Activated naive CD4-positive, alpha-beta T cell treated with anti-CD3 and anti-CD28 coated beads, Interleukin-2, amount 50 U/mL, for 72 hours (primary cell): Measurements from ENCODE around the gene PCDHA7. TPM values are rescaled to one million over a fixed set of nuclear protein-coding genes. Genes with fewer than 3 reads are reported as not detected.
"Not testable (repeated sequence)": the region's sequence is repeated elsewhere in the genome, so short reads cannot be mapped to it uniquely, and the experiment has no call there.

Source experiments
- ATAC-seq, 2 donors: fragments of 150-1000 bp; cut with Tn5 transposase; 2 replicates each; pipeline ENCODE4 v1.10.0; 2021; ENCODE audit warnings: mild to moderate bottlenecking in 2 of 2, moderate library complexity in 2 of 2
- DNase-seq, 2 donors: peaks; one replicate each; pipeline ENCODE4 v3.0.0; 2021 to 2022; ENCODE audit warnings: low spot score in 2 of 2
- H3K27ac Mint-ChIP-seq, 2 donors: one replicate each; pipeline ENCODE4 v1.8.0; 2022; ENCODE audit warnings: mild to moderate bottlenecking in 2 of 2, mixed read lengths in 2 of 2
- H3K36me3 Mint-ChIP-seq, 2 donors: one replicate each; pipeline ENCODE4 v1.8.0; 2022; ENCODE audit warnings: mixed read lengths in 2 of 2
- H3K9me3 Mint-ChIP-seq, 2 donors: one replicate each; pipeline ENCODE4 v1.8.0; 2022; ENCODE audit warnings: mixed read lengths in 2 of 2
- total RNA-seq, 2 donors: library from RNA; stranded (reverse); gene quantifications; one replicate each; pipeline ENCODE4 v1.2.3, GENCODE V29; 2022

Gene PCDHA7
- total RNA-seq, 2 donors from 2014 or later = not detected

- ATAC-seq (no peak), DNase-seq (no peak)
- H3K9me3 Mint-ChIP-seq = peaks cover 14 to 31% of the 10 kb centered on the region in 2 donors
- H3K27ac Mint-ChIP-seq = no peak overlapping the region
- peaks cover 28 to 34% of the 10 kb centered on the region in 2 donors for H3K36me3 Mint-ChIP-seq
Measured at GRCh38 chr5:140842798-140843733, 9.0 kb downstream of the PCDHA7 start.

GRCh38 chr5:140848139-140849102 is 14.4 kb downstream of the PCDHA7 start, which contains the start of gene PCDHA9:
TSS of gene PCDHA9 (plus strand) at chr5:140848382. CDS start at chr5:140848496, 114 bp downstream.
- not testable (repeated sequence) for ATAC-seq, H3K27ac Mint-ChIP-seq, DNase-seq
- Mint-ChIP-seq H3K36me3 (peaks cover 19 to 20% of the 10 kb centered on the region in 2 donors), H3K9me3 (peaks cover 0 to 14% of the 10 kb centered on the region in 2 donors)

GRCh38 chr5:140849831-140850634 is 16.0 kb downstream of the PCDHA7 start:
- Mint-ChIP-seq H3K36me3 (peaks cover 20 to 21% of the 10 kb centered on the region in 2 donors), H3K9me3 (peaks cover 0 to 14% of the 10 kb centered on the region in 2 donors)
- not testable (repeated sequence) for DNase-seq, ATAC-seq, H3K27ac Mint-ChIP-seq

- H3K36me3 Mint-ChIP-seq = peaks cover 19 to 32% of the 10 kb centered on the region in 2 donors
- peaks cover 11 to 19% of the 10 kb centered on the region in 2 donors for H3K9me3 Mint-ChIP-seq
- peak within 1 kb of the TSS in 1 of 2 donors; percentile 57 for H3K27ac Mint-ChIP-seq
- DNase-seq (no peak), ATAC-seq (no peak)
Measured at GRCh38 chr5:140855772-140856674, 22.0 kb downstream of the PCDHA7 start, which contains the start of gene PCDHA10. TSS of gene PCDHA10 (plus strand) at chr5:140855897. CDS start at chr5:140856049, 152 bp downstream.

GRCh38 chr5:140857177-140857986 is 23.3 kb downstream of the PCDHA7 start:
- Mint-ChIP-seq H3K27ac (no peak overlapping the region), H3K9me3 (peaks cover 11 to 25% of the 10 kb centered on the region in 2 donors), H3K36me3 (peaks cover 33 to 38% of the 10 kb centered on the region in 2 donors)
- DNase-seq = no peak
- no peak for ATAC-seq

- Mint-ChIP-seq H3K36me3 (peaks cover 36 to 43% of the 10 kb centered on the region in 2 donors), H3K27ac (no peak overlapping the region), H3K9me3 (peaks cover 11 to 30% of the 10 kb centered on the region in 2 donors)
- DNase-seq (no peak), ATAC-seq (no peak)
Measured at GRCh38 chr5:140857987-140858240, 23.8 kb downstream of the PCDHA7 start.

GRCh38 chr5:140862441-140863295 is 28.6 kb downstream of the PCDHA7 start:
- Mint-ChIP-seq H3K9me3 (peaks cover 3 to 11% of the 10 kb centered on the region in 2 donors), H3K36me3 (peaks cover 22 to 24% of the 10 kb centered on the region in 2 donors), H3K27ac (no peak overlapping the region)
- ATAC-seq (no peak), DNase-seq (no peak)

- H3K27ac Mint-ChIP-seq = no peak within 1 kb of the TSS
- no peak for ATAC-seq
- peaks cover 12 to 28% of the 10 kb centered on the region in 2 donors for H3K36me3 Mint-ChIP-seq
- no peak for DNase-seq
- peaks cover 10 to 16% of the 10 kb centered on the region in 2 donors for H3K9me3 Mint-ChIP-seq
Measured at GRCh38 chr5:140868721-140869554, 34.9 kb downstream of the PCDHA7 start, which contains the start of gene PCDHA11. TSS of gene PCDHA11 (plus strand) at chr5:140868957. CDS start at chr5:140869104, 147 bp downstream.

GRCh38 chr5:140869555-140869886 is 35.5 kb downstream of the PCDHA7 start:
- H3K27ac Mint-ChIP-seq = no peak overlapping the region
- peaks cover 16 to 26% of the 10 kb centered on the region in 2 donors for H3K36me3 Mint-ChIP-seq
- ATAC-seq (no peak), DNase-seq (no peak)
- H3K9me3 Mint-ChIP-seq = peaks cover 12 to 20% of the 10 kb centered on the region in 2 donors

GRCh38 chr5:140870221-140871201 is 36.4 kb downstream of the PCDHA7 start:
- DNase-seq (no peak), ATAC-seq (no peak)
- Mint-ChIP-seq H3K36me3 (peaks cover 18 to 29% of the 10 kb centered on the region in 2 donors), H3K9me3 (peaks cover 11 to 20% of the 10 kb centered on the region in 2 donors), H3K27ac (no peak overlapping the region)

GRCh38 chr5:140875085-140876065 is 41.3 kb downstream of the PCDHA7 start, which contains the start of gene PCDHA12:
TSS of gene PCDHA12 (plus strand) at chr5:140875308. CDS start at chr5:140875473, 165 bp downstream.
- ATAC-seq (no peak), DNase-seq (no peak)
- H3K27ac Mint-ChIP-seq = peak within 1 kb of the TSS in 1 of 2 donors; percentile 61
- H3K9me3 Mint-ChIP-seq = peaks cover 12 to 28% of the 10 kb centered on the region in 2 donors
- H3K36me3 Mint-ChIP-seq = peaks cover 6 to 28% of the 10 kb centered on the region in 2 donors
